Thymus (tissue), 11 donors: ENCODE results near the gene BRD3OS. TPM values are rescaled to one million over a fixed set of nuclear protein-coding genes. Genes with fewer than 3 reads are reported as not detected.

Experiments
- DNase-seq, 9 donors: peaks; one replicate each; pipeline ENCODE4 v3.0.0-alpha.2; 2013; ENCODE audit warnings: low spot score in 9 of 9, low read depth in 6 of 9, missing footprints in 1 of 9
- H3K27ac ChIP-seq, 2 donors: one replicate each; pipeline ENCODE4 v1.5.1; 2013; ENCODE audit warnings: control low read depth in 1 of 2, low read depth in 1 of 2, low read length in 1 of 2, mild to moderate bottlenecking in 1 of 2, moderate library complexity in 1 of 2
- H3K27me3 ChIP-seq, 2 donors: one replicate each; pipeline ENCODE4 v1.5.1; 2013; ENCODE audit warnings: low read length in 1 of 2; ENCODE audit not compliant: control insufficient read depth in 2 of 2, insufficient read depth in 1 of 2
- H3K36me3 ChIP-seq, 2 donors: one replicate each; pipeline ENCODE4 v1.5.1; 2013; ENCODE audit warnings: low read length in 1 of 2, mild to moderate bottlenecking in 1 of 2, moderate library complexity in 1 of 2; ENCODE audit not compliant: control insufficient read depth in 2 of 2, insufficient read depth in 2 of 2
- H3K4me1 ChIP-seq, 2 donors: one replicate each; pipeline ENCODE4 v1.5.1; 2013; ENCODE audit warnings: low read length in 2 of 2; ENCODE audit not compliant: control insufficient read depth in 2 of 2, insufficient read depth in 2 of 2
- H3K4me3 ChIP-seq, 2 donors: one replicate each; pipeline ENCODE4 v1.5.1; 2013; ENCODE audit warnings: low read length in 2 of 2, control low read depth in 1 of 2, mild to moderate bottlenecking in 1 of 2
- H3K9me3 ChIP-seq, 2 donors: one replicate each; pipeline ENCODE4 v1.5.1; 2013; ENCODE audit warnings: low read length in 1 of 2, mild to moderate bottlenecking in 1 of 2; ENCODE audit not compliant: control insufficient read depth in 2 of 2, insufficient read depth in 1 of 2
- WGBS: extraction: QIAGEN DNeasy Blood & Tissue Kit; methylation state at CpG from one replicate; pipeline ENCODE4 v1.1.7; 2013; 5-methylcytosine and 5-hydroxymethylcytosine counted together
- polyA plus RNA-seq: library from polyadenylated mRNA; stranded (reverse); fragments of 200-250 nt; gene quantifications from one replicate; pipeline ENCODE4 v1.2.3, GENCODE V29; 2013
- total RNA-seq: library from RNA; stranded (reverse); fragments of 120-200 nt; gene quantifications from one replicate; pipeline ENCODE4 v1.2.4, GENCODE V29; 2013
- donor health status: healthy.

Gene BRD3OS
- total and polyA plus RNA-seq, 2 donors, result 9.9 to 12.4 TPM

DNA sequence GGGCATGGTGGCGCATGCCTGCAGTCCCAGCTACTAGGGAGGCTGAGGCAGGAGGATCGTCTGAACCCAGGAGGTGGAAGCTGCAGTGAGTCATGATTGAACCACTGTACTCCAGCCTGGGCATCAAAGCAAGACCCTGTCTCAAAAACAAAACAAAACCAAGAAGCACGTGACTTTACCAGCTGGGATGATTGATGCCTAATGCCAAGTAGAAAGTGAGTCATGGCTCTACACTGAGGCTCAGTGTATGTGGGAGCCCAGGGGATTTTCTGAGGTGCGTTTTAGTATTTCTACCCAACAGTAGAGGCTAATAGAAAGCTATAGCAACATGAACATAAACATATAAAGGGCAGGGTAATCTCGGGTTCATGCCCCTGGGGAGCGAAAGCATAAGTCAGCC, 13.9 kb upstream of the BRD3OS start:
- Histone ChIP-seq H3K27me3 (no peaks in the 10 kb centered on the region), H3K4me3 (no peak overlapping the region), H3K9me3 (peaks cover 6 to 27% of the 10 kb centered on the region in 2 donors), H3K36me3 (no peaks in the 10 kb centered on the region), H3K4me1 (no peaks in the 10 kb centered on the region), H3K27ac (no peak overlapping the region)
- no peak for DNase-seq
- WGBS, result 96% methylated on average over 6 of the region's 6 CpGs

GRCh38 chr9:134014946-134015345, 10.3 kb upstream of the BRD3OS start:
- Histone ChIP-seq H3K4me1 (no peaks in the 10 kb centered on the region), H3K27ac (no peak overlapping the region), H3K36me3 (no peaks in the 10 kb centered on the region), H3K9me3 (peaks cover 6 to 27% of the 10 kb centered on the region in 2 donors), H3K27me3 (no peaks in the 10 kb centered on the region), H3K4me3 (no peak overlapping the region)
- no peak for DNase-seq
- 93% methylated on average over 2 of the region's 2 CpGs for WGBS

DNA sequence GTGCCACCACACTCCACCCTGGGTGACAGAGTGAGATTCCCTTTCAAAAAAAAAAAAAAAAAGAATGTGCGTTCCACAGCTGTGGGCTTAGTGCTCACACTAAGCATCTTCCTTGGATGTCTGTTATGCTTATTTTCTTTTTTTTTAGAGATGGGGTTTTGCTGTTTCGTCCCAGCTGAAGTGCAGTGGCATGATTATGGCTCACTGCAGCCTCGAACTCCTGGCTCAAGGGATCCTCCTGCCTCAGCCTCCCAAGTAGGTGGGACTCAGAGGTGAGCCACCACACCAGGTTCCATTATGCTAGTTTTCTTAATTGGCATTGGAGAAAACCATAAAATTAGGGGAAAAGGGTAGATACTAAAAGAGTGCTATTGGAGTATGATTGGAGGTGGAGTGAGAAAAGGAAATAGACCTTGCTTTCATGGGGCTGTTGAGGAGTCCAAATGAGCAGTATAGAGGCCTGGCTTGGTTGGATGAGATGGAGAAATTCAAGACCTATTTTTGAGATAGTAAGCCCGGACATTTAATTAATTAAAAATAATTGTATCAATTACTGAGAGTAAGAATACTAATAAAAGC, 978 bp upstream of the BRD3OS start:
- Histone ChIP-seq H3K4me3 (peak overlapping the region; percentile 27 to 87), H3K9me3 (no peaks in the 10 kb centered on the region), H3K36me3 (peaks cover 0 to 5% of the 10 kb centered on the region in 2 donors), H3K27me3 (no peaks in the 10 kb centered on the region), H3K27ac (peak overlapping the region in 1 of 2 donors; percentile 14), H3K4me1 (peaks cover 4 to 12% of the 10 kb centered on the region in 2 donors)
- 87% methylated on average over 4 of the region's 4 CpGs for WGBS
- no peak for DNase-seq

DNA sequence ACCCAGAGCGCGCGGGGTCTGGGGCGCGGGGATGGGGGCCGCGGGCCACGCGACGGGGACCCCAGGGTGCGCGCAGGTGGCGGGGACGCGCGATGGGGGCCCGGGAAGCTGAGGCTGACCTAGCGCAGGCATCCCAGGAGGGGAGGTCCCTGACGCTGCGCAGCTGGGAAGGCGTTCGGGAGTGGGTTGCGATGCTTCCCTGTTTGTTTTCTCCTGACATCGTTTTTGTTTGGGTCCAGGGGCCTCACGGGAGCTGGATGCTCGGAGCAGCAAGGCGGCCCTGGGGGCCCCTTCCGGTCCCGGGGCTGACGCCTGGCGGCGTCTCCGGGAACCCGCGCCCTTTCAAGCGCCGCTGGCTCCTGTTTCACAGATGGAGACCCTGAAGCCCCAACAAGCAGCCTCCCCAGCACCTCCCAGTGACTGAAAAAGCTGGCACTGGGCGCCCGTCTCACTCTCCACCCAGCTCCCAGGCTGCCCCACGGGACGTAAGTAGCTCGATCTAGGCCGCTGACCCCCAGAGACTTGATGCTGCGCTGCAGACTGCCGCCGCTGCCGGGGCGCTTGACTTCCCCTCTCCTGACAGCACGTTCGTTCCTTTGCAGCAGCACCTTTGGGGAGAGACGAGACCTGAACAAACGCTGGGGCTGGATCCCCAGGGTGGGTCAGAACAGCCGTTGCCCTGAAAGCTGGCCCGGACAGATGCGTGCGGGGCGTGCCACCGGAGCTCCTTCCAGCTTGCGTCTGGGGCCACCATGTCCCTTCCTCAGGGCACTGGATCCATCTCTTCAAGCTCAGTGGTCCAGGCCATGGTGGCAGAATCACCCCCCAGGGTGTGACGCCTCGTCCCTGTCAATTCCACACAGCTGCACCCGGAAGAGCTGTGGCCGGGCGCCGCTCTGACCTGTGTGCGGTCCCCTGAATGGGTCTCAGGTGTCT, 593 bp downstream of the BRD3OS start:
- Histone ChIP-seq H3K27me3 (no peaks in the 10 kb centered on the region), H3K4me3 (peak overlapping the region; percentile 72 to 87), H3K27ac (peak overlapping the region; percentile 66 to 71), H3K4me1 (peaks cover 4 to 12% of the 10 kb centered on the region in 2 donors), H3K9me3 (no peaks in the 10 kb centered on the region), H3K36me3 (peaks cover 5 to 17% of the 10 kb centered on the region in 2 donors)
- 19% methylated on average over 66 of the region's 66 CpGs for WGBS
- DNase-seq, result peak; percentile 41 to 81 (median 55)

- WGBS, result 97% methylated on average over 18 of the region's 18 CpGs
- no peak overlapping the region for H3K27ac ChIP-seq
- DNase-seq, result no peak
- H3K27me3 ChIP-seq, result no peaks in the 10 kb centered on the region
- no peak overlapping the region for H3K4me3 ChIP-seq
- H3K9me3 ChIP-seq, result no peaks in the 10 kb centered on the region
- peaks cover 4 to 12% of the 10 kb centered on the region in 2 donors for H3K4me1 ChIP-seq
- peaks cover 9 to 22% of the 10 kb centered on the region in 2 donors for H3K36me3 ChIP-seq
Measured at GRCh38 chr9:134026581-134026980, 1.3 kb downstream of the BRD3OS start.

GRCh38 chr9:134026981-134027380, 1.7 kb downstream of the BRD3OS start:
- Histone ChIP-seq H3K27me3 (no peaks in the 10 kb centered on the region), H3K9me3 (no peaks in the 10 kb centered on the region), H3K27ac (no peak overlapping the region), H3K36me3 (peaks cover 13 to 26% of the 10 kb centered on the region in 2 donors), H3K4me3 (no peak overlapping the region), H3K4me1 (peaks cover 4 to 12% of the 10 kb centered on the region in 2 donors)
- 97% methylated on average over 8 of the region's 8 CpGs for WGBS
- DNase-seq, result no peak

GRCh38 chr9:134027561-134027960, 2.3 kb downstream of the BRD3OS start:
- Histone ChIP-seq H3K27me3 (no peaks in the 10 kb centered on the region), H3K27ac (no peak overlapping the region), H3K36me3 (peaks cover 17 to 30% of the 10 kb centered on the region in 2 donors), H3K4me1 (peaks cover 4 to 15% of the 10 kb centered on the region in 2 donors), H3K9me3 (no peaks in the 10 kb centered on the region), H3K4me3 (no peak overlapping the region)
- WGBS, result 97% methylated on average over 7 of the region's 7 CpGs
- DNase-seq, result no peak

- H3K27ac ChIP-seq, result no peak overlapping the region
- peaks cover 22 to 35% of the 10 kb centered on the region in 2 donors for H3K36me3 ChIP-seq
- peaks cover 4 to 15% of the 10 kb centered on the region in 2 donors for H3K4me1 ChIP-seq
- no peak overlapping the region for H3K4me3 ChIP-seq
- no peak for DNase-seq
- peaks cover 0 to 2% of the 10 kb centered on the region in 2 donors for H3K9me3 ChIP-seq
- H3K27me3 ChIP-seq, result no peaks in the 10 kb centered on the region
- WGBS, result 99% methylated on average over 9 of the region's 9 CpGs
Measured at GRCh38 chr9:134028076-134028475, 2.8 kb downstream of the BRD3OS start.
